HepG2 (cell line): ENCODE measurements around the gene TBC1D22A. TPM values are rescaled to one million over a fixed set of nuclear protein-coding genes. Genes with fewer than 3 reads are reported as not detected.

Experiments used
- ATAC-seq: fragments of 200-7000 bp; cut with Tn5 transposase; 3 replicates; pipeline ENCODE4 v1.9.1; 2020; ENCODE audit warnings: mild to moderate bottlenecking, moderate library complexity
- BruUV-seq: library from RNA; stranded (reverse); fragments of 400-500 nt; replicated peaks from 2 replicates; lab custom pipeline; 2021; lab: Mats Ljungman, UMichigan
- CTCF ChIA-PET: fragments of 300-600 bp; formaldehyde crosslinking; extraction: SDS; loops from one replicate; lab custom pipeline; 2021; ENCODE audit warnings: low total read pairs, inconsistent platforms, low intra/inter-chr PET ratio; lab: Yijun Ruan, JAX
- POLR2A ChIA-PET: fragments of 350-600 bp; sonication (Branson Sonifier 250); formaldehyde crosslinking; loops from one replicate; lab custom pipeline; 2020; ENCODE audit warnings: antibody characterized with exemption, inconsistent platforms; lab: Yijun Ruan, JAX
- DNase-seq: peaks from one replicate; pipeline ENCODE4 v3.0.0-alpha.2; 2015; ENCODE audit warnings: low spot score
- FAIRE-seq: peaks from 3 replicates; lab custom pipeline; 2011; peaks lifted over from hg19 to GRCh38; lab: Jason Lieb, UNC
- H2AFZ ChIP-seq: one replicate; pipeline ENCODE4 v1.6.1; 2011; ENCODE audit warnings: low read length, inconsistent platforms
- H3K27ac ChIP-seq: fragments of 300-600 bp; 3 replicates; pipeline ENCODE4 v1.8.0; 2011; ENCODE audit warnings: mixed run types, mild to moderate bottlenecking, mixed read lengths, low read length, inconsistent platforms; ENCODE audit not compliant: insufficient read depth; ENCODE audit errors: extremely low read length
- H3K27me3 ChIP-seq, 2 experiments: fragments of 200-600 bp in 1 of 2; 2 replicates in 1 of 2; 3 replicates in 1 of 2; pipeline versions ENCODE4 v1.6.0 to v1.8.0; 2011; ENCODE audit warnings: low read length in 2 of 2, mild to moderate bottlenecking in 2 of 2, moderate library complexity in 2 of 2, inconsistent platforms in 1 of 2; ENCODE audit not compliant: insufficient read depth in 2 of 2, control insufficient read depth in 1 of 2
- H3K36me3 ChIP-seq, 2 experiments: fragments of 200-600 bp in 1 of 2; replicated peaks in 1 of 2; 2 replicates in 1 of 2; 3 replicates in 1 of 2; pipeline versions ENCODE4 v1.5.1 to v1.8.0; 2011; ENCODE audit warnings: low read length in 2 of 2, inconsistent platforms in 1 of 2; ENCODE audit not compliant: insufficient read depth in 2 of 2, control insufficient read depth in 1 of 2
- H3K4me1 ChIP-seq: 2 replicates; pipeline ENCODE4 v1.5.1; 2012; ENCODE audit warnings: low read length, inconsistent platforms; ENCODE audit not compliant: insufficient read depth
- H3K4me2 ChIP-seq: 2 replicates; pipeline ENCODE4 v1.6.0; 2011; ENCODE audit warnings: low read depth, low read length, inconsistent platforms
- H3K4me3 ChIP-seq, 3 experiments: fragments of 200-600 bp in 1 of 3; sonication (generic), shearing (Covaris generic) in 1 of 3; replicated peaks in 1 of 3; 2 replicates each; pipeline ENCODE4 v1.5.1; 2011 to 2016; ENCODE audit warnings: low read length in 3 of 3, inconsistent platforms in 2 of 3, low read depth in 2 of 3, mild to moderate bottlenecking in 2 of 3, control low read depth in 1 of 3, mixed read lengths in 1 of 3; ENCODE audit not compliant: insufficient read depth in 1 of 3
- H3K79me2 ChIP-seq: one replicate; pipeline ENCODE4 v1.6.1; 2011; ENCODE audit warnings: low read length, inconsistent platforms; ENCODE audit not compliant: insufficient read depth
- H3K9ac ChIP-seq: 2 replicates; pipeline ENCODE4 v1.6.0; 2011; ENCODE audit warnings: mild to moderate bottlenecking, low read depth, low read length, inconsistent platforms; ENCODE audit not compliant: insufficient read depth
- H3K9me3 ChIP-seq: 2 replicates; pipeline ENCODE4 v1.5.1; 2012; ENCODE audit warnings: mild to moderate bottlenecking, low read length
- H4K20me1 ChIP-seq: 2 replicates; pipeline ENCODE4 v1.6.0; 2011; ENCODE audit warnings: inconsistent platforms, mild to moderate bottlenecking, low read length, moderate library complexity; ENCODE audit not compliant: insufficient read depth
- HNRNPH1 ChIP-seq: fragments of 200-400 bp; formaldehyde crosslinking; optimal IDR thresholded peaks from 2 replicates; pipeline ENCODE3; 2017; ENCODE audit warnings: mild to moderate bottlenecking, low read depth, low read length
- KAT8 ChIP-seq: IDR thresholded peaks from 2 replicates; pipeline ENCODE4 v1.6.1; 2016; ENCODE audit warnings: missing genetic modification reagents, missing compliant biosample characterization
- NFKB2 ChIP-seq: sonication (generic); formaldehyde crosslinking; IDR thresholded peaks from 2 replicates; pipeline ENCODE4 v1.4.0; 2020; ENCODE audit warnings: missing genetic modification reagents, borderline replicate concordance
- NR2F1 ChIP-seq, 2 experiments: fragments of 450-650 bp in 1 of 2; formaldehyde crosslinking in 1 of 2; IDR thresholded peaks; 2 replicates each; pipeline versions ENCODE4 v1.5.0 to v1.6.1; 2016 to 2020; ENCODE audit warnings: mild to moderate bottlenecking in 1 of 2, missing compliant biosample characterization in 1 of 2, missing genetic modification reagents in 1 of 2, moderate library complexity in 1 of 2
- ZNF33B ChIP-seq: sonication (generic); formaldehyde crosslinking; IDR thresholded peaks from 2 replicates; pipeline ENCODE4 v1.5.1; 2020; ENCODE audit warnings: mild to moderate bottlenecking, missing genetic modification reagents
- ZNF792 ChIP-seq: IDR thresholded peaks from 2 replicates; pipeline ENCODE4 v1.6.1; 2016
- WGBS: methylation state at CpG from one replicate; pipeline ENCODE4 v1.1.6; 2017; ENCODE audit warnings: low lambda C conversion rate; 5-methylcytosine and 5-hydroxymethylcytosine counted together
- in situ Hi-C: cut with HindIII; loops from 2 replicates; pipeline ENCODE4 v1.10.0; 2017; ENCODE audit warnings: low pct_unique_long_range_greater_than_20kb; ENCODE audit not compliant: extremely low pct_ligation_motif_present
- intact Hi-C: fragments of 100-400 bp; cut with micrococcal nuclease; formaldehyde crosslinking; loops from one replicate; pipeline ENCODE4 v1.10.0; 2022; ENCODE audit not compliant: unreplicated experiment
- polyA plus RNA-seq, 8 experiments: library from polyadenylated mRNA; depleted of rRNA in 3 of 8; stranded (reverse) in 7 of 8; unstranded in 1 of 8; fragments of >200 nt; fragmentation: Illumina TruSeq in 4 of 8; extraction: Trizol in 4 of 8; gene quantifications; 2 replicates each; pipeline versions ENCODE4 v1.2.1 to v1.2.3, GENCODE V29; 2011 to 2016; ENCODE audit warnings: low read depth in 4 of 8, missing spikeins in 1 of 8, mixed read lengths in 1 of 8; ENCODE audit not compliant: insufficient read depth in 1 of 8
- total RNA-seq, 5 experiments: library from RNA; depleted of rRNA; stranded (reverse); fragments of >200 nt; fragmentation: Illumina TruSeq; extraction: Trizol; gene quantifications; 2 replicates each; pipeline ENCODE4 v1.2.3, GENCODE V29; 2016; ENCODE audit warnings: low read depth in 1 of 5
- TF ChIP-seq, protein P1 (sequence below): sonication (generic); formaldehyde crosslinking; IDR thresholded peaks from 2 replicates; pipeline ENCODE4 v1.5.0; 2020; ENCODE audit warnings: mild to moderate bottlenecking, missing genetic modification reagents, moderate library complexity
- TF ChIP-seq, protein P2 (sequence below): sonication (generic); formaldehyde crosslinking; IDR thresholded peaks from 2 replicates; pipeline ENCODE4 v1.9.0; 2021; ENCODE audit warnings: missing genetic modification reagents, mild to moderate bottlenecking, borderline replicate concordance

TBC1D22A gene
- total and polyA plus RNA-seq, 2 of the 13 experiments (the other 11 are each of a cell fraction or from before 2014, with no cell fraction given): 17.3 to 18.0 TPM

DNA sequence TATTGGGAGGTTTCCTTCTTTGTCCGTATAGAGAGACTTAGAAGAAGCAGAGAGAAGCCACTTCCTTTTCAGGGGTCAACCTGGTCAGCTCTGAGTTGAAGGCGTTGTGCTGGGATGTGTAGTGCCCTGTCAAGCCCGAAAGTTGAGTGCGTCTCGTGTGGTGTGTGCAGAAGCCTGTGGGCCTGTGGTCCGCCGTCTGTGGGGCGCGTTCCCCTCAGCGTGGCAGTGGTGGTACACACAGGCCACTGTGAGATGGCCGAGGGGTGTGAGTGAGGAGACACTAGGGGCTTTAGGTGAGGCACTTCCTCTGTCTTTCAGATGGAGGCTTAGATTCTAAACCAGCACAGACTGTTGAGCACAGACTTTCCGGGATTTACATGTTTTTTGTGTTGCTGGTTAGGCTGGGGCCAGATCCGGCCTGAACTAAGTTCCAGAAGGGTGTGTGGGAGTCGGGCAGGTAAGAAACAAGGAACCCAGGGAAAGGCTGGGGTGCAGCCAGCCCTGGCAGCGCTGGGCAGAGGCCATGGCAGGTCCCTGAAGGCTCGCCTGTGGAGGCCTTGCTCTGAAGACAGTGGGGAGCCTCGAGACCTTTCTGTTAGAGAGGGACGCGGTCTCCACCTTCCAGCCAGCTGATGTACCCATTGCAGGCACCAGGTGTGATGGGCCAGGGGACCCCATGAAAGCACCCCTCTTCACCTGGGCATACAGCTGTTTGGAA is 194.2 kb downstream of the TBC1D22A start:
- no peak overlapping the region for H2AFZ ChIP-seq
- no peak overlapping the region for H3K27ac ChIP-seq
- WGBS: 97% methylated on average over 16 of the region's 19 CpGs
- peaks cover 1 to 14% of the 10 kb centered on the region in 2 experiments; a peak in 2 of 5 replicates for H3K36me3 ChIP-seq
- H3K9me3 ChIP-seq: no peaks in the 10 kb centered on the region
- TF ChIP-seq NR2F1 (CRISPR knock-in tag; IDR thresholded peaks at IDR 0.05) (no peak), HNRNPH1 (no peak), ZNF792 (CRISPR knock-in tag) (no peak), KAT8 (CRISPR knock-in tag) (no peak), NFKB2 (CRISPR knock-in tag) (no peak), ZNF33B (CRISPR knock-in tag) (no peak)
- TF ChIP-seq, protein P1, sequence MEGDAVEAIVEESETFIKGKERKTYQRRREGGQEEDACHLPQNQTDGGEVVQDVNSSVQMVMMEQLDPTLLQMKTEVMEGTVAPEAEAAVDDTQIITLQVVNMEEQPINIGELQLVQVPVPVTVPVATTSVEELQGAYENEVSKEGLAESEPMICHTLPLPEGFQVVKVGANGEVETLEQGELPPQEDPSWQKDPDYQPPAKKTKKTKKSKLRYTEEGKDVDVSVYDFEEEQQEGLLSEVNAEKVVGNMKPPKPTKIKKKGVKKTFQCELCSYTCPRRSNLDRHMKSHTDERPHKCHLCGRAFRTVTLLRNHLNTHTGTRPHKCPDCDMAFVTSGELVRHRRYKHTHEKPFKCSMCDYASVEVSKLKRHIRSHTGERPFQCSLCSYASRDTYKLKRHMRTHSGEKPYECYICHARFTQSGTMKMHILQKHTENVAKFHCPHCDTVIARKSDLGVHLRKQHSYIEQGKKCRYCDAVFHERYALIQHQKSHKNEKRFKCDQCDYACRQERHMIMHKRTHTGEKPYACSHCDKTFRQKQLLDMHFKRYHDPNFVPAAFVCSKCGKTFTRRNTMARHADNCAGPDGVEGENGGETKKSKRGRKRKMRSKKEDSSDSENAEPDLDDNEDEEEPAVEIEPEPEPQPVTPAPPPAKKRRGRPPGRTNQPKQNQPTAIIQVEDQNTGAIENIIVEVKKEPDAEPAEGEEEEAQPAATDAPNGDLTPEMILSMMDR: no peak
- TF ChIP-seq, protein P2, sequence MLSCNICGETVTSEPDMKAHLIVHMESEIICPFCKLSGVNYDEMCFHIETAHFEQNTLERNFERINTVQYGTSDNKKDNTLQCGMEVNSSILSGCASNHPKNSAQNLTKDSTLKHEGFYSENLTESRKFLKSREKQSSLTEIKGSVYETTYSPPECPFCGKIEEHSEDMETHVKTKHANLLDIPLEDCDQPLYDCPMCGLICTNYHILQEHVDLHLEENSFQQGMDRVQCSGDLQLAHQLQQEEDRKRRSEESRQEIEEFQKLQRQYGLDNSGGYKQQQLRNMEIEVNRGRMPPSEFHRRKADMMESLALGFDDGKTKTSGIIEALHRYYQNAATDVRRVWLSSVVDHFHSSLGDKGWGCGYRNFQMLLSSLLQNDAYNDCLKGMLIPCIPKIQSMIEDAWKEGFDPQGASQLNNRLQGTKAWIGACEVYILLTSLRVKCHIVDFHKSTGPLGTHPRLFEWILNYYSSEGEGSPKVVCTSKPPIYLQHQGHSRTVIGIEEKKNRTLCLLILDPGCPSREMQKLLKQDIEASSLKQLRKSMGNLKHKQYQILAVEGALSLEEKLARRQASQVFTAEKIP: no peak
- H3K27me3 ChIP-seq: no peaks in the 10 kb centered on the region
- DNase-seq (no peak), FAIRE-seq (no peak), ATAC-seq (no peak)
- CTCF ChIA-PET: no interaction called here
- no peak overlapping the region for H3K4me3 ChIP-seq
- no TSS peak for BruUV-seq
- H3K4me2 ChIP-seq: no peak overlapping the region
- peaks cover 8% of the 10 kb centered on the region for H3K4me1 ChIP-seq
- no peaks in the 10 kb centered on the region for H4K20me1 ChIP-seq
- intact Hi-C loops (no loop called here), in situ Hi-C loops (no loop called here)
- POLR2A ChIA-PET: no interaction called here
- no peak overlapping the region for H3K9ac ChIP-seq
- no peaks in the 10 kb centered on the region for H3K79me2 ChIP-seq
